HG03575 (cell line): Measurements from ENCODE around the gene EGFR.

ENCODE experiments used
- ATAC-seq: cut with Tn5 transposase; IDR thresholded peaks from one replicate; pipeline ENCODE4 v1.9.1; 2021; ENCODE audit not compliant: unreplicated experiment, insufficient number of reproducible peaks, low FRiP score; ENCODE audit errors: extremely low read depth

EGFR gene

DNA sequence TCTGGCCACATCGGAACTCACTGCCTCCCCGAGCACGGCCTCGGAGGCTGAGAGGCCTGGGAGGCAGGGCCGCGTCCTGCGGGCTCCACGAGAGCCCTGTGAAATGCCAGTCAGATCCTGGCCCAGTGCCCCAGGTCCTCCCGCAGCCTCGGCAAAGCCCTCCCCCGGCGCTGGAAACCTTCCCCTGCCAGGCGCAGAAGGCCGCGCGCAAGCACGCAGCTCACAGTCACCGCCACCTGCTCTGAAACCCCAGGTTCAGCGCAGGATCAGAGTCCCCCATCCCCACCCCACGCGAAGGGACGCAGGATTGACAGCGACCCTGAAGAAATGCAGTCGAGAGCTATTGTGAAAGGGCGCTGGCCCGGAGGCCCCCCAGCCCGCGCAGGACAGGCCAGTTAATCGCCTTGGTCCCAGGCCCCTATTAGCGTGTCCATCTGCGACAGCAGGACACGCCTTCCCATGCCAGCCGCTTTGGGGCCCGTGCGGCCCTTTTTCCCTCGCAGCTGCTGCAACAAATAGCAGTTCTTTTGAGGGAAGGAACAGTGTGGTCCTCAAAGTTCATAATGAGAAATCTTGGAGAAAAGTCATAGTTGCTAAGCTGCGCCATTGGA lies 13.5 kb upstream of the EGFR start:
- no peak for ATAC-seq

DNA sequence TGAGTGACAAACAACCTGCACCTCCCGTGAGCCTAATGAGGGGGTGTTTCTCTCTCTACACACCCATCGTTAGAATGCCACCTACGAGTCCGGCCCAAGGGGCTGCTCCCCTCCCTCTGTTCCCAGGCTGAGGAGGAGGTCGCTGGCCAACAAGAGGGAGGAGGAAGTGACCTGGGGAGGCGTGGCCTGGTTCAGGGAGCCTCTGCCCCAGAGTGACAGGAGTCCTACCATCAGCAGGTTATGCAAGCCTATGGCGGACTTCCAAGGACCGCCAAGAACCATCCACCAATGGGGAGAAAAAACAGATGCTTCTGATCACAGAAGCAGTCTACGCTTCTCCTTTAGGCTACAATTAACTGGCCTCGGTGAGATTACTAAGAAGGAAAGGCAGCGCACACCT lies 12.3 kb upstream of the EGFR start:
- no peak for ATAC-seq

DNA sequence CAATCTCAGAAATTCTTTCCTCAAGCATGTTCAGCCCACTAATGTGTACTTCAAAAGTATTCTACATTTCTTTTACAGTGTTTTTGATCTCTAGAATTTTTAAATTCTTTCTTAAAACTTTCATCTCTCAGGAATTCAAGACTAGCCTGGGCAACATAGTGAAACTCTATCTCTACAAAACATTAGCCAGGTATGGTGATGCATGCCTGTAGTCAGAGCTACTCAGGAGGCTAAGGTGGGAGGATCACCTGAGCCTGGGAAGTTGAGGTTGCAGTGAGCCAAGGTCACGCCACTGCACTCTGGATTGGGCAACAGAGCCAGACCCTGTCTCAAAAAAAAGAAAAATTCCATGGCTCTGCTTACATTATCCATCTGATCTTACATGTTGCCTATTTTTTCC lies 5.0 kb upstream of the EGFR start:
- ATAC-seq: no peak

DNA sequence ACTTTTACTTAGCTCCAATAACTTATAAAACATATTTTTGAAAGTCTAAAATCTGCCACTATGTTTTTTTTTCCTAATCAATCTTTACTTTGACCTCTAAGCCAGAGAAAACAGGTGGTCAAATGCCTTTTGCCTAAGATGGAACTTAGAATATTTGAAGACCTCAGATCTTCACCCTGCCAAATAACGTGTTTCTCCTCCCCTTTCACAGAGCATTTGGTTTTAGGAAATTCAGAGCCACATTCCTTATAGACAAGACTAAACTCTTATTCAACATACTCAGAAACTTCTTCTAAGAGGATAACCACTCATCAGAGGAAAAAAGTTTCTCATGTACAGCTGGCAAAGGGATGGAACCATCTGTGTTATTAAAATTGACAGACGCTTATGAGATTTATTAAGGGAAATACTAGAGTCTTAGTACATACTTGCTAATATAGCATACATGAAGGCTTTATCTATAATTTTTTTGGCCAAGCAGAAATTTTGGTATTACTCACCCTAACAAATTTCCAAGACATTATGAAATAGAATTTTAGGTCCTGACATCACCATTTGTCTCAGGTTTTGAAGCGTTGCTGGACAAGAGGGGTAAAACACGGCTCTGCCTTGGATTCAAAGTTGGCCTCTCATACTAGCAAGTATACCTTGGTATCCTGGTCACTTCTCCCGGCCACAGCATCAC lies 2.6 kb upstream of the EGFR start:
- ATAC-seq: no peak

DNA sequence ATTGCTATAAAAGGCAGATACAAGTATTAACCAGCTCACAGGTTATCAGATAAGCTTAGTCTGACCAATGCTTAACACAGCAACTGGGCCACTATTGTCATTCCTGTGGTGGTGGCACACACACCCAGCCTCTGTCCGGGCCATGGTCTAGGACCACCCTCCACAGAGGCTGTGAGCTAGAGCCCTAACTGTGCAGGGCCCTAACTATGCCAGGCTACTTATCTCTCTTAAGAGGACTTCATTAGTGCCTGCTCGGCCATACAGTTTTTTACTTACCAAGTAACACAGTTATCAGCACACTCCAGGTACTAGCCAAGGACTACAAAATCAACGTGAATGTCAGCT lies 2.1 kb upstream of the EGFR start:
- no peak for ATAC-seq

DNA sequence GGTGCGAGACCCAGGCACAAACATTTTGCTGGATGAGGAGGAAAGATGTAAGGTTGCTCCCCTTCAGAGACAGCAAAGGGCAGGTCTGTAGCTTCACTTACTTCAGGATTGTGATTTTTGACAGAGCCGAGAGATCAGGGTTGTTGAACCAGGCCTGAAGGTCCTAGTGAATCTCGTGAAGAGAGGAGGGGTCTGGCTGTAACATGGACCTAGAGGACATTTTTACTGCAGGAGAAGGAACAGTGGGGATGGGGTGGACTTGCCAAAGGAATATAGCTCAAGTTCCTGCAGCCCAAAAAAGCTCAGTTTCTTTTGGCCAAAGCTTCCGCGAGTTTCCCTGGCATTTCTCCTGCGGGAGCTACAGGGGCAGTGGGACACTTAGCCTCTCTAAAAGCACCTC lies 976 bp upstream of the EGFR start:
- ATAC-seq: no peak

DNA sequence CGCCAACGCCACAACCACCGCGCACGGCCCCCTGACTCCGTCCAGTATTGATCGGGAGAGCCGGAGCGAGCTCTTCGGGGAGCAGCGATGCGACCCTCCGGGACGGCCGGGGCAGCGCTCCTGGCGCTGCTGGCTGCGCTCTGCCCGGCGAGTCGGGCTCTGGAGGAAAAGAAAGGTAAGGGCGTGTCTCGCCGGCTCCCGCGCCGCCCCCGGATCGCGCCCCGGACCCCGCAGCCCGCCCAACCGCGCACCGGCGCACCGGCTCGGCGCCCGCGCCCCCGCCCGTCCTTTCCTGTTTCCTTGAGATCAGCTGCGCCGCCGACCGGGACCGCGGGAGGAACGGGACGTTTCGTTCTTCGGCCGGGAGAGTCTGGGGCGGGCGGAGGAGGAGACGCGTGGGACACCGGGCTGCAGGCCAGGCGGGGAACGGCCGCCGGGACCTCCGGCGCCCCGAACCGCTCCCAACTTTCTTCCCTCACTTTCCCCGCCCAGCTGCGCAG lies 424 bp downstream of the EGFR start:
- ATAC-seq: no peak

DNA sequence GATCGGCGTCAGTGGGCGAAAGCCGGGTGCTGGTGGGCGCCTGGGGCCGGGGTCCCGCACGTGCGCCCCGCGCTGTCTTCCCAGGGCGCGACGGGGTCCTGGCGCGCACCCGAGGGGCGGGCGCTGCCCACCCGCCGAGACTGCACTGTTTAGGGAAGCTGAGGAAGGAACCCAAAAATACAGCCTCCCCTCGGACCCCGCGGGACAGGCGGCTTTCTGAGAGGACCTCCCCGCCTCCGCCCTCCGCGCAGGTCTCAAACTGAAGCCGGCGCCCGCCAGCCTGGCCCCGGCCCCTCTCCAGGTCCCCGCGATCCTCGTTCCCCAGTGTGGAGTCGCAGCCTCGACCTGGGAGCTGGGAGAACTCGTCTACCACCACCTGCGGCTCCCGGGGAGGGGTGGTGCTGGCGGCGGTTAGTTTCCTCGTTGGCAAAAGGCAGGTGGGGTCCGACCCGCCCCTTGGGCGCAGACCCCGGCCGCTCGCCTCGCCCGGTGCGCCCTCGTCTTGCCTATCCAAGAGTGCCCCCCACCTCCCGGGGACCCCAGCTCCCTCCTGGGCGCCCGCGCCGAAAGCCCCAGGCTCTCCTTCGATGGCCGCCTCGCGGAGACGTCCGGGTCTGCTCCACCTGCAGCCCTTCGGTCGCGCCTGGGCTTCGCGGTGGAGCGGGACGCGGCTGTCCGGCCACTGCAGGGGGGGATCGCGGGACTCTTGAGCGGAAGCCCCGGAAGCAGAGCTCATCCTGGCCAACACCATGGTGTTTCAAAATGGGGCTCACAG lies 1.1 kb downstream of the EGFR start:
- no peak for ATAC-seq

DNA sequence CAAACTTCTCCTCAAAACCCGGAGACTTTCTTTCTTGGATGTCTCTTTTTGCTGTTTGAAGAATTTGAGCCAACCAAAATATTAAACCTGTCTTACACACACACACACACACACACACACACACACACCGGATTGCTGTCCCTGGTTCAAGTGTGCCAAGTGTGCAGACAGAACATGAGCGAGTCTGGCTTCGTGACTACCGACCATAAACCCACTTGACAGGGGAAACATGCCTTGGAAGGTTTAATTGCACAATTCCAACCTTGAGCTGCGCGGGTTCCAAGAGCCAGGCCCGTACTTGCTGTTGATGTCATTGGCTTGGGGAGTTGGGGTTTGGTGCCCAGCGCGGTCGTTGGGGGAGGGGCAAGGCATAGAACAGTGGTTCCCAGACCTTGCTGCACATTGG lies 1.7 kb downstream of the EGFR start:
- ATAC-seq: no peak

DNA sequence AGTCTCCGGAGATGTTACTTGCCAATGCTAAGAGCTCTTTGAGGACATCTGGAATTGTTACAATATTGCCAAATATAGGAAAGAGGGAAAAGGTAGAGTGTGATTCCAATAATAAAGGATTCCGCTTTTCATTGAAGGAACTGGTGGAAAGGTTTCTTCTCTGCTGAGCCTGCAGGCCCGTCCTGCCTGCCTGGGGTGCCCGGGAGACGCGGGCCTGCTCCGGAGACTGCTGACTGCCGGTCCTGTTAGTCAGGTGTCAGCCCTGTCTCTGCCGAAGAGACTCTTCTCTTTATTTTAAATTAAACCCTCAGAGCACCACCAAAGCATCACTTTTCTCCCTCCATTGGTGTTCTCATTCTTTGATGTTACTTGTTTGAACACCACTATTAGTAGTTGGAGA lies 2.2 kb downstream of the EGFR start:
- ATAC-seq: no peak

DNA sequence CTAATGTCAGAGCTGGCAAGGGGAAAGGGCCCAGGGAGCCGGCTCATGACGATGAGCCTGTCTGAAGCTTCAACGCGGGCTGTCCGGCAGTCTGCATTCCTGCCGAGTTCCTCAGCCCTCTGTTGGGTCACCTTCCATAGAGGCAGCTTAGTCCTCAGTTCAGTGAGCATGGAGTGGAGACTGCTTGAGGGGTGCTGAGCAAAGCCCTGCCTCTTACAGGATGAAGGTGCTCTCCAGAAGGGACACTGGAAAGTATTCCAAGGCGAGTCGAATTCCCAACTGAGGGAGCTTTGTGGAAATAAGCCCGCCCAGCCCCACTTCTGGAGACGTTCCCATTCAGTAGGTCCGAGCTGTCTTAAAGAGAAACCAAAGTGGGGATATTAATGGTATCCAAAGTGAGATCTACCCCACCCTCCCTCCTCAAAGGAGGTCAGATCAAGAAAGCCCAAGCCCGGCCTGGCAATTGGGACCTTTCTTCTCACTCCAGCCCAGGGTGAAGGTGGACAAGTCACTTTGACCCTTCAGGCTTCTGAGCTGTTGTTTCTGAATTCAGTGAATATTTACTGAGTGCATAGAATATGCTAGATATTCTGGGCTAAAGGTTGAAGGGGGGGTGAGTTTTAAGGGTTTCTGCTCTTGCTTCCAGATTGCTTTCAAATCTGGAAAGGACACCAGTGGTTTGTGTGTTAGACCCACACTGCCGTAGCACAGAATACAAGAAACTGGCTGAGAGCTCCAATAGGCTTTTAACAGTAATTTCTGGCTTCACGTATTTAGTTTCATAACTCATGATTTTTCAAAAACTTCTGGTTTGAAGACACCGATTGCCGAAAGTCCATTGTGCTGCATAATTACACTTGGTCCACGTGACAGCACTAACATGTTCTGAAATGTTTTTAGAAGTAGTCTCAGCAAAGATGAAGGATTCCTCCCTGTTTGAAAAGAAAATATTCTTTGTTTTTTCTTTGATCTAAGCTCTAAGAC lies 3.5 kb downstream of the EGFR start:
- no peak for ATAC-seq

DNA sequence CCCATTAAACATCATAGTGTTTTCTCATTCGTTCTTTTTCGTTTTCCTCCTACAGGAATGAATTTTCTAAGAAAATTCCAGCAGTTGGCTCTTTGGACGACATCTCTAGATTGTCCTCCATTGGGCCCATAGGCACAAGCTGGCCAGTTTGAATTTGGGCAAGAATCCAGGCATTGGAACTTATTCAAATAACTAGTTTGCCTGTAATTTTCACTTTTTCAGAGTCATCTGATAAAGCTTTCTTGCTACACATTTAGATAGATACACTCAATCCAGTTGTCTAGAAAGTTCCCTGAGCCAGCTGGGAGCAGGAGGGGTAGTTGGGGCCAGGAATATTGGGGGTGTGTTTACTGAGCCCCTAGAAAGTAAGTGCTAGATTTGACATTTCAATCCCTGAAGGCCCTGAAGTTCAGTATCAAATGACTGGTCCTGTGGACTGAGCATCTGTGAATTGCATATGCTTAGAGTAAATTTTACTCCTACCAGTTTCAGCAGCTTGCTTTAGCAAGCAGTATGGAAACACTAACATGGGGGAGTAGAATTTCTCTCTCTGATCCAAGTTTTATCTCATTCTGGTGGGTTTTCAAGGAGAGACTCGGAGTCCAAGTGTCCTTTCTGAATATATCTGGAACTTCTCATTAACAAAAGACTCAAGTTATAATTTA lies 5.2 kb downstream of the EGFR start:
- no peak for ATAC-seq

DNA sequence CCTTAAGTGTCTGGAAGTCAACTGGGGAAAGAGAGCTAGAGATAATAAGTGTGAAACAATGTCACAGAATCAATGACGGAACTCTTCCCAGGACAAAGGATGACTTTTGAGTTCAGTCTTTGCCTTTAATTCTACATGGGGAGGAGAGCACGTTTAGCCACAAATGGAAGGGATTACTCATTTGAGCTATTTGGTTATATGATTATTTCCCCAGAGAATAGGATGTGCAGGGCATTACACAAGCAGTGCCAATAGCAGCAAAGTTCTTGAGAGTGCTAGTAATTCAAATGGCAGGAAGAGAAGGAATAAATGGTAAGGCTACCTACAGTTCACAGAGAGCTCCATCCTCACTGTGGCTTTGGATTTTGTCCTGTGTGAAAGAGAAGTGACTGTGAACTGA lies 6.0 kb downstream of the EGFR start:
- no peak for ATAC-seq

DNA sequence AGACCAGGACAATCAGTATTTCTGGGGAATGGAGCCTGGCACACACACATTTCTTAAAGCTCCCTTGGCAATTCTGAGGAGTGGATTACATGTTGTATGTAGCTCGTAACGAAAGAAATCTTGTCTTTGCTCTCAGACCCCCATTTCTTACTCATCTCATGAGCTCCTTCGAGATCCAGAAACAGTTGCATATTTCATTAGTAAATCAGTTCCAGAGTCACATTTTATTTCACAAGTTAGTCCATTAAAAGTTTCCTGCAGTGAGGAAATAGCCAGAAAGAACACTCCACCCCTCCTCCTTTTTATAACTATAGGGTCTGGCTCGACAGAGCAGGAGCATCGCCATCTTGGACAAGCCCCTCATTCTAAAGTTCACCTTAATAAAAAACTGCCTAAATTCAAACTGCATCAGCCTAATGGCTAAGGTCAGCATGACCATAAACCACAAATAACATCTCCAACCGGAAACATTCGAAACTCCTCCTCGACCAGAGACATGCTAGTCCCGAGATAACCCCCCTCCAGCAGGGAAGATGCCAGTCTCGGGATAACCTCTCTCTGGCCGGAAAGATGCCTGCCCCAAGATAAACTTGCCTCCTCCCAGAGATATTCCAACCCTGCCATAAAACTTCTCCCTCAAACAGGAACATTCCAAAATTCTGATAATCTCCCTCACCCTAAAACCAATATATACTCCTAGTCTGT lies 7.4 kb downstream of the EGFR start:
- ATAC-seq: no peak

DNA sequence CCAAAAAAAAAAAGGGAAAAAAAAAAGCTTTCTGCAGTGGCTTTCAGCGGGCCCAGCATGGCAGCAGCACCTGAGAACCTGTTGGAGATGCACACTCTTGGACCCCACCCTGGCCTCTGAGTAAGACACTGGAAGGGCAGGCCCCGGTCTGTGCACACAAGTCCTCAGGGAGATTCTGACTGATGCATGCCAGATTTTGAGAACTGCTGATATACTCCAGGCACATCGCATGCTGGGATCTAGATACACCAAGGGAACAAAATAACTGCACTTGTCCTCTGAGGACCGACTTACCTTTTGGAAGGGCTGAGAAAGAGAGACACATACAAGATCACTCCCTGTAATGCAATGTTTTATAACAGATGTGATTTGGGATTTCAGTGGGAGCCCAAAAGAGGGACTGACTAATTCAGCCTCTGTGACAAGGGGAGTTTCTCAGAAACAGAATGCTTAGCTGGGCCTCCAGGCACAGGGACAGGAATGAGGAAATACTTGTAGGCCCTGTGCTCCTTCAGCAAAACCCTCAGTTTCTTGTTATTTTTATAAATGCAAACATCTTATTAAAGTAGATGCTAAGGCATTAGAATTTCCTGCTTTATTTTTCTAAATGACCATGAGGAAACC lies 8.2 kb downstream of the EGFR start:
- ATAC-seq: no peak

DNA sequence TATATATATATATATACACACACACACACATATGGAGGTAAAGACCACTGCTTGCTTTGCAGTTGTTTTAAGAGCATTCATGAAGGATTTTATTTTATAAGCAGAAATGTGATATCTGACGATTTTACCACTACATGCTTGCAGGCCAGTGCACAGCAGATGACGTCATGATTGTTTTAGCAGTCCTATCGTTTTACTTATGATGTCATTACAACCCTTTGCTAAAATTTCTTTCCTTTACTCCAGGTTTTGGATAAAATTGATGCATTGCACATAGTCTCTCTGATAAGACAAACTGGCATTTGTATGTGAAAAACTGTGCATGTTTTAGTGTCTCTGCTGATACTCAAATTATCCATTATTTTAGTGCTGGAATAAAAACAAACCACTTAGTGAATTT lies 9.2 kb downstream of the EGFR start:
- ATAC-seq: no peak

DNA sequence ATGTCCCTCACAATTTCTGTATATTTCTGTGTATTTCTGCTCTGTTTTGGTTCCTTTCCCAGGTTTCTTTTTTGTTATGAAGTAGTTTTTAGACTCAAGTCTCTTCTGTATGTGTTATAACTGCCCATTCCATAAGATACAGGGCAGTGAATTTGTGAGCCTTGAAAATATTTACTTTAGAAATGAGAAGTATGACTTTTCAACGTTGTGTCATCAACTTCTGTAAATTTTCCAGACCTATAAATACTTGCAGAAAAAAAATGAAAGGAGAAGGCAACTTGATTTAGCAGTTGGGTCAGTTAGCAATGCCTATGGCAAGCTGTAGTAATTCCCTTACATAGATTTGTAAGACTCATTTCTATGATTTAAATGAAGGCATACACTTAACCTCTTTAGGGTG lies 11.5 kb downstream of the EGFR start:
- ATAC-seq: no peak

DNA sequence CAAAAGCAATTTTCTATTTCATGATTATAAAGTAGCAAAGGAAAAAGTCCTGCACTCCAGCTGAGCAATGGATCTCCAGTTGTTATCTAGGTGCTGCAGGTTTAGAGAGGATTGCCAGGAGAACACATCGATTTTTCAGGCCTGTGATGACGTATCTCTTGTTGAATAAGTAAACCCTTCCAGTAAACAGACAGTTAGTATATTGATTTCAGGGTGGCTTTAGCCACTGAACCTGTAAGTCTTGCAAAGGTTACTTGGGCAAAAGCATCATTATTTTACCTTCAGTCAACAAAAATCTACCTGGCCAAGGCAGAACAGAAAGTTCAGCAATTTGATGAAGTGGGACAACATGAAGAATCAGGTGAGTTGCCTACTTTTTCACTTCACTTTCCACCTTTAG lies 12.3 kb downstream of the EGFR start:
- no peak for ATAC-seq
